ENCODE results near the gene CYREN. TPM values are rescaled to one million over a fixed set of nuclear protein-coding genes. Genes with fewer than 3 reads are reported as not detected.
A peak's percentile ranks its signal among the peaks of the same experiment; 100 is the strongest.

The CYREN gene
- total RNA-seq, 1 donor from 2014 or later, result 26.9 TPM

DNA sequence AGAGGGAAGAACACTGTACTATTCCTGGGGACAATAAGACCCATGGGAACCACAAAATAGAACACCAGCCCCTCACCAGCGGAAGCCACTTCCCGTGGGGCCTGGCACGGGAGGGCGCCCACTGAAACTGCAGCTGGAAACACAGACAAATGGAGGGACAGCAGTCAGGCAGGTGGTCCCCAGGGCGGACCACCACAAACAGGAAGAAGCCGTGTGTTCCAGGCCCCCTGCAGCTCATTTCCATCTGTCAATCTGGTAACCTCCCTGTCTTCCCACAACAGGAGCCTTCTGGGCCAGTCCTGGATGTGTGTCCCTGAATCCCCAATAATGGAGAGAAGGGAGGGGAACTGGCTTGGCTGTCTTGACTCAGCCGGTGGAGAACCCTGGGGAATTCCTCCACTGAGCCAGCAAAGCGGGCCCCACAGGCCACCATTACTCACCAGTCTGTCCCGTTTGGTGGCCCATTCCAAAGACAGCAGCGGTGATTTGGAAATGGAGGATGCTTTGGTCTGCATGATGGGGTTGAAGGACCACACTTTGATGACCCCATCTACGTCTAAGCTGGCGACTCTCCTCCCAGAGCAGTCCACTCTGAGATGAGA is 24.1 kb upstream of the CYREN start:
- Mint-ChIP-seq H3K36me3 (peaks cover 29% of the 10 kb centered on the region), H3K4me3 (no peak overlapping the region), H3K4me1 (peaks cover 11% of the 10 kb centered on the region), H3K27ac (no peak overlapping the region), H3K9me3 (no peaks in the 10 kb centered on the region), H3K27me3 (ENCODE audit: insufficient read depth, low read depth) (peaks cover 2% of the 10 kb centered on the region)
- Histone ChIP-seq H3K9ac (no peak overlapping the region), H3K4me3 (no peak overlapping the region), H4K20me1 (ENCODE audit: low read depth) (no peaks in the 10 kb centered on the region), H3K4me2 (no peak overlapping the region), H3K4me1 (no peaks in the 10 kb centered on the region), H3K9me3 (ENCODE audit: low read depth) (no peaks in the 10 kb centered on the region), H3K27me3 (no peaks in the 10 kb centered on the region), H3K27ac (no peak overlapping the region), H3F3A (ENCODE audit: low read depth) (no peaks in the 10 kb centered on the region), H3K79me2 (ENCODE audit: low read depth) (no peaks in the 10 kb centered on the region), H3K36me3 (no peaks in the 10 kb centered on the region), H2AFZ (replicated peaks) (no peak overlapping the region)
- DNase-seq (ENCODE audit: low spot score), result no peak
- TF ChIP-seq EZH2phosphoT487 (IDR thresholded peaks at IDR 0.05) (no peak), EZH2 (IDR thresholded peaks at IDR 0.05) (no peak)
- TF ChIP-seq, protein P1, sequence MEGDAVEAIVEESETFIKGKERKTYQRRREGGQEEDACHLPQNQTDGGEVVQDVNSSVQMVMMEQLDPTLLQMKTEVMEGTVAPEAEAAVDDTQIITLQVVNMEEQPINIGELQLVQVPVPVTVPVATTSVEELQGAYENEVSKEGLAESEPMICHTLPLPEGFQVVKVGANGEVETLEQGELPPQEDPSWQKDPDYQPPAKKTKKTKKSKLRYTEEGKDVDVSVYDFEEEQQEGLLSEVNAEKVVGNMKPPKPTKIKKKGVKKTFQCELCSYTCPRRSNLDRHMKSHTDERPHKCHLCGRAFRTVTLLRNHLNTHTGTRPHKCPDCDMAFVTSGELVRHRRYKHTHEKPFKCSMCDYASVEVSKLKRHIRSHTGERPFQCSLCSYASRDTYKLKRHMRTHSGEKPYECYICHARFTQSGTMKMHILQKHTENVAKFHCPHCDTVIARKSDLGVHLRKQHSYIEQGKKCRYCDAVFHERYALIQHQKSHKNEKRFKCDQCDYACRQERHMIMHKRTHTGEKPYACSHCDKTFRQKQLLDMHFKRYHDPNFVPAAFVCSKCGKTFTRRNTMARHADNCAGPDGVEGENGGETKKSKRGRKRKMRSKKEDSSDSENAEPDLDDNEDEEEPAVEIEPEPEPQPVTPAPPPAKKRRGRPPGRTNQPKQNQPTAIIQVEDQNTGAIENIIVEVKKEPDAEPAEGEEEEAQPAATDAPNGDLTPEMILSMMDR (IDR thresholded peaks at IDR 0.05), result no peak

GRCh38 chr7:135193615-135194081 is 23.1 kb upstream of the CYREN start:
- no peak overlapping the region for H3K4me3 ChIP-seq
- Mint-ChIP-seq H3K9me3 (no peaks in the 10 kb centered on the region), H3K4me3 (no peak overlapping the region), H3K27ac (peak overlapping the region; percentile 74), H3K27me3 (ENCODE audit: insufficient read depth, low read depth) (peaks cover 2% of the 10 kb centered on the region), H3K4me1 (peaks cover 11% of the 10 kb centered on the region), H3K36me3 (peaks cover 32% of the 10 kb centered on the region)
- H3K27ac ChIP-seq, result no peak overlapping the region
- no peak overlapping the region for H3K4me2 ChIP-seq
- no peaks in the 10 kb centered on the region for H3K79me2 ChIP-seq (ENCODE audit: low read depth)
- no peaks in the 10 kb centered on the region for H4K20me1 ChIP-seq (ENCODE audit: low read depth)
- no peaks in the 10 kb centered on the region for H3K27me3 ChIP-seq
- no peak overlapping the region for H2AFZ ChIP-seq (replicated peaks)
- H3F3A ChIP-seq (ENCODE audit: low read depth), result no peaks in the 10 kb centered on the region
- H3K9me3 ChIP-seq (ENCODE audit: low read depth), result no peaks in the 10 kb centered on the region
- H3K36me3 ChIP-seq, result no peaks in the 10 kb centered on the region
- no peak for DNase-seq (ENCODE audit: low spot score)
- H3K4me1 ChIP-seq, result no peaks in the 10 kb centered on the region
- TF ChIP-seq, protein P1 (IDR thresholded peaks at IDR 0.05), result no peak
- no peak overlapping the region for H3K9ac ChIP-seq

DNA sequence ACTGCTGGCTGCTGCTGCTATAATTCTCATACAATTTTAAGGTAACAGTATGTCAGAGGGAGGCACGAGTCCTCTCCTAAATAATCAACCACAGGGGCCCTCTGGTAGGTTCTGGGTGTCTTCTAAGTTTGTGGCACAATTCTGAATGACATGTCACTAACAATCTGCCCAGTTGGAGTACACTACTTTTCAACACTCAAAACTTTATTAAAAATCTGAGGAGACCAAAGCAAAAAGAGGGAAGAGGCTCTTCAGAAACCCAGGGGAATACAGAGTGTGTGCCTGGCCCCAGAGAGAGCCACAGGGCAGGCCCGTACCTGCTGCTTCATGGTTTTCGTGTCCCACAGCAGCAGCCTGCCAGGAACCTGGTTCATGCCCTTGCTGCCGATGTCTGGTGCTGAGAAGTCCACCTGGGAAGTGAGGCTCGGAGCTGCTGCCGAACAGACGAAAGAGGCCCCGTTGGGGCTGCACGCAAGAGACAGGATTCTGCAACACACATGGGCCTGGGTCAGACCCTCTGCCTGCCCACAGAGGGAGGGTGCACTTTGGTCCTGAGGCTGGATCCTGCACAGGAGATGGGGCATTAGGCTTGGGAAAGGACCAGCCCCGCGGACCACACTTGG is 22.5 kb upstream of the CYREN start:
- no peaks in the 10 kb centered on the region for H3K9me3 Mint-ChIP-seq
- Histone ChIP-seq H4K20me1 (ENCODE audit: low read depth) (no peaks in the 10 kb centered on the region), H3K79me2 (ENCODE audit: low read depth) (no peaks in the 10 kb centered on the region), H2AFZ (replicated peaks) (no peak overlapping the region), H3K27ac (no peak overlapping the region), H3K9ac (no peak overlapping the region), H3K4me1 (no peaks in the 10 kb centered on the region), H3K4me3 (no peak overlapping the region), H3K27me3 (no peaks in the 10 kb centered on the region), H3K9me3 (ENCODE audit: low read depth) (no peaks in the 10 kb centered on the region), H3K36me3 (no peaks in the 10 kb centered on the region), H3K4me2 (no peak overlapping the region), H3F3A (ENCODE audit: low read depth) (no peaks in the 10 kb centered on the region)
- no peak for TF ChIP-seq EZH2phosphoT487 (IDR thresholded peaks at IDR 0.05)
- TF ChIP-seq, protein P1 (IDR thresholded peaks at IDR 0.05), result no peak
- no peak for TF ChIP-seq EZH2 (IDR thresholded peaks at IDR 0.05)
- DNase-seq (ENCODE audit: low spot score), result no peak
- H3K4me1 Mint-ChIP-seq, result peaks cover 11% of the 10 kb centered on the region
- H3K27me3 Mint-ChIP-seq (ENCODE audit: insufficient read depth, low read depth), result peaks cover 2% of the 10 kb centered on the region
- no peak overlapping the region for H3K4me3 Mint-ChIP-seq
- peak overlapping the region; percentile 74 for H3K27ac Mint-ChIP-seq
- H3K36me3 Mint-ChIP-seq, result peaks cover 32% of the 10 kb centered on the region

Measured in neural progenitor cell (in vitro differentiated cells).